ENCODE results near the gene IL17RD.

IL17RD gene

DNA sequence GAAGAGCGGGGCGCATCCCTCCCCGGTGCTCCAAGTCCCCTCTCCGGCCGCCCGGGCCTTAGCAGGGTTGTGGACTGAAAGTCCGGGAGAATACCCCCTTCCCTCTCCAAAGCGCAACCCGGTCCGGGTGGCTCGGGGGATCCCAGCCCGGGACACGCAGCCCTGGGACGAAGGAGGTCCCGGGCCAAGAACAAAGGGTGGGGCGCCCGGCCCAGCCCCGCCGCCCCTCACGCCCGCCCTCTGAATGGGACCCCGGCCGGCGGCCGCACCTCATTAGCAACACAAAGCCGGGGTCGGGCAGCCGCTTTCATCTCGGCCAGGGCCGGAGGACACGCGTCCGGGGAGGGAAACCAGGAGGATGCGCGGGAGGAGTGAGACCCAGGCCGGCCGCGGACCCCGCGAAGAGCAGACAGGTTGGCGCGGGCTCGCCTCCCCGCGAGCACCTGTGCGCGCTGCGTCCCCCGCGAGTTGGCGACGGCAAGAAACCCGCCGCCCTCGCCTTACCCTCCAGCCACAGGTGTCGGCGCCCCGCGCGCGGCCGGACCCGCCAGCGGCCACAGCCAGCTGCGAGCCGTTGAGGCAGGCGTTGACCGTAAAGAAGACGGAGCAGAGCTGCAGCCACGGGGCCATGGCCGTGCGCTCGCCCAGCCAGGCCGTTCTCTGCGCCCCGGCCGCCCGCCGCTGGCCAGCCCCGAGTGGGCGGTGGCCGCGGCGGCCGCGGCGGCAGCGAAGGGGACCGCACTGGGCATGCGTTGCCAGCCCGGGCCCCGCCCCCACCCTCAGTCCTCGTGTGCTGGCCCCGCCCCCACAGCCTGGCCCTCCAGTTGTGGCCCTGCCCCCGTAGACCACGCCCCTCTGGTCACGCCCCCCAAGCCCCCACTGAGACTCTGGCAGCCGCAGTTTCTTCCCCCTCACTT, at the start of gene IL17RD:
Gene IL17RD, minus strand, starts transcription at position 697 of the 917 bp plus-strand sequence. Its CDS starts 67 bp downstream, at position 630.
- peak; percentile 49 for DNase-seq

- DNase-seq = no peak
Measured at GRCh38 chr3:57206423-57206822, 41.3 kb upstream of the IL17RD start.

GRCh38 chr3:57199895-57200297, 34.7 kb upstream of the IL17RD start, which contains the start of gene HESX1:
Gene HESX1 (minus strand): TSS chr3:57199978. CDS start chr3:57199918, 60 bp downstream.
- no peak for DNase-seq

DNA sequence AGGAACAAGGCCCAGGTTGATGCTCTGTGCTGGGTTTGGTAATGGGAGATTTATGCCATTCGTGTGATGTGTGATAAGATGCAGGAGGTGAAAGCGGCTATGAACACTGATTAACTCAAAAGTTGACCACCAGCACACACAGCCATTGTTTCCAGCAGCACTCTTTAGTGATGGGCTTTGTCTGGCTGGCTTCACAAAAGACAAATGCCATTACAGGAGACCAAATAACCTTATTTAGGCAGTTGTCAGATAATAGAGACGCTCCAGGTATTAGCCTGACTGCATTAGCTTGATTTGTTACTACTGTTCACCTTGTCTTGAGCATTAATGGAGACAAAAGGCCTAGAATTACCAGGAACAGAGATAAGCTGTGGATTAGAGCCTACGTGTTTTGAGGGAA, 29.5 kb upstream of the IL17RD start:
- no peak for DNase-seq

- no peak for DNase-seq
Measured at GRCh38 chr3:57192028-57192427, 26.9 kb upstream of the IL17RD start.

DNA sequence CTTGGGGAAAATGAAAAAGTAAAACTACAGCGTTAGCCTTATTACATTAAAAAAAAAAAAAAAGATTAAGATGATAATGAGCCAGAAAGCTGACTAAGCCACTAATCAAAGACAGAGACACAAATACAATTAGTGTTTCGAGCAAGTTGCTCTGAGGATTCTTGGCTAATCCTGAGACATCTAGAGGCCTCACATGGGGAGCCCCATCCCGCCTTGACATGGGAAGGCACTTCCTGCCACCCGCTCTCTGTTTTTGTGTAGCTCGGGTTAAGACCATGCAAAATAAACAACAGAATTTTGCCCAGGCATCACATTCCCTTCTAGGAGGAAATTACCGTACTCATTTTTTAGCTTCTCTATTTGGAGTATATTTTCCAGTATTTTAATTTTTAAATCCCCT, 19.4 kb upstream of the IL17RD start:
- DNase-seq = no peak

GRCh38 chr3:57179580-57180410, 14.6 kb upstream of the IL17RD start:
- no peak for DNase-seq

DNA sequence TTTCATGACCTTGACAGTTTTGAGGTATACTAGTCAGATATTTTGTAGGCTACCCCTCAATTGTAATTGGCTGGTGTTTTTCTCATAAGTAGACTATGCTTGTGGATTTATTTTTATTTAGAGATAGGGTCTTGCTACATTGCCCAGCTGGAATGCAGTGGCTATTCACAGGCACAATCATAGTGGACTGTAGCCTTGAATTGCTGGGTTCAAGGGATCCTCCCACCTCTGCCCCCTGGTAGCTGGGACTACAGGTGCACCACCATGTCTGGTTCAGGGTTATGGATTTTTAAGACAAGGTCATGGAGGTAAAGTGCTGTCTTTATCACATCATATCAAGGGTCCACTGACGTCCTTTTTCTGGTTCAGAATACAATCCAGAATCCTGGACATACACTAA, 10.9 kb upstream of the IL17RD start:
- DNase-seq = no peak

GRCh38 chr3:57173687-57174086, 8.5 kb upstream of the IL17RD start:
- DNase-seq = no peak

DNA sequence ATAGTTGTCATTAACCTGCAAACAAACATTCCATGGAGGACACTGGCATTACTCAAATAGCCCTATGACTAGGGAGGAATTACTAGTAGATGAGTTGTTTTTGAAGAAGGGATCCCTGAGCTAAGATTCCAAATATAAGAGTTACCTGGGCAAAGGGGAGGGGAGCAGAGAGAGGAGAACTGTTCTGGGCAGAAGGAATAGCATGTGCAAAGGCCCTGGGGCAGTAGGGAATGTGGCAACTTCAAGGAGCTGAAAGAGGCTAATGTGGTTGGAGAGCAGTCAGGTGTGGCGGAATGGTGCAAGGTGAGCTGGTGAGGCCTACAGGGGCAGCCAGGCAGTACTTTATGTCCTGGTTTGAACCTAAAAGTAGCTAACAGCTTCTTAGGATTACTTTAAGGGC, 5.8 kb upstream of the IL17RD start:
- DNase-seq = no peak

- peak; percentile 70 for DNase-seq
Measured at GRCh38 chr3:57169872-57170623, 4.9 kb upstream of the IL17RD start.

DNA sequence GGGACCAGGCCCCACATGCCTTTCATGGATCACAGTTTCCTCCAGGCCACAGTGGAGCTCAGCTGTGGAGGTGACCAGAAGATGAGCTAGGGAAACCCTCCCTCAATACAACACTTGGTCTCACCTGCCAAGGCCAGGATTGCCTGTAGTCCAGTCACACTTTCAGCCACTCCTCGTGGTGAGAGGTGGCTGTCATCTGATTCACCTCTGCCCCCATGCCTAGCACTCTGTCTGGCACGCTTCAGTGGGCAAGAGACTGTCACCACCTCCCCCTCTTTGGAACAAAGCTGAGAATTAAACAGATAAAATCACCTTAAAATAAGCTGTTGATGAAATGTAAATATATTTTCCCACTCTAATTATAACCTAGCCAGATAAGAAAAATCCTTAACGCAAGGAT, 4.0 kb upstream of the IL17RD start:
- no peak for DNase-seq

DNA sequence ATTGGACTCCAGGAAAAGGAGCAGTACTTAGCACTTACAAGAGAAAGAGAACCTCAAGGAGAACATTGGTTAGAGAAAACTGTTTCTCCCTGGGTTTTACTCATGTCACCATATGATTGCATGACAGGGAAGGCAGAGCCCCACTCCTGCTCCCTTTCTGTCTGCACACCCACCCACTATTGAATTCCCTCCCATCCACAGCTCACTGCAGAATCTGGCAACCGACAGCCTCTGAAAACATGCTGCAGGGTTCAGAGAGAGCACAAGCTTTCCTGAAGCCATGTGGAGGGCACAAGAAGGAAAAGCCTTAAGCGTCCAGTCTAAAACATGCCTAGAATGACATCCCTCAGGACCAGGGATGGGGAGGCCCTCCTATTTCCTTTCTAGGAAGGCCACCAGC, 3.0 kb upstream of the IL17RD start:
- no peak for DNase-seq

DNA sequence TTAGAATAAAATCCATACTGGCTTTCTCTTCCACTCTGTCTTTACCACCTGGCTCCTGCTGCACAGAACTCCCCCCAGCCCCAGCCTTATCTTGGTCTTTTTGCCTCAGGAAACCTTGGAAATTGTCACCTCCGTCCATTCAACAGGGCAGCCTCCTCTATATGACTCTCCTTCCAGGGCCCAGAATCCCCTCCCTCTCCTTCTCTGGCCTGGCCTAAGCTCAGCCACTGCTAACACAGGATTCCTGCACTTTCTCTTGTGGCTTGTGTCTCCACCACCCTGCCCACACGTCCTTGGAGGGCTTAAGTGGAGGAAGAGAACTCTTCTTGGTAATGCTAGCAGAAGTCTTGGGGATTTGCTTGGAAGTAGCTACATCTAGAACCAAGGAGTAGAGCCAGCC, 1.5 kb upstream of the IL17RD start:
- no peak for DNase-seq

DNA sequence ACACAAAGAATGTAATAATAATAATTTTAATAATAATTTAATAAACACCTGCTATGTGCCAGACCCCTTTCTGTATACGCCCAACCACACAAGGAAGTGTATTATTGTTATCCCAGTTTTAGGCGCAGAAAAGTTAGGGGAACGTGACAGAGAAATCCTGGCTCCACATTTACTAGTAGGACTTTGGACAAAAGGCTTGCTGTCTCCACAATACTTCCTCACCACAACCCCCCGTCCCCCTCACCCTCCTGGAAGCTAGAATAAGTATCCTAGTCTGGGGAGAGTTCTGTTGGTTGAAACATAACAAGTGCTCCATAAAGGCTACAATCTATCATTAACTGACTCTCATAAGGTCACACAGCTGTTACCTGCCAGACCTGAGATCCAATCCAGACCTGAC, 488 bp upstream of the IL17RD start:
- no peak for DNase-seq

DNA sequence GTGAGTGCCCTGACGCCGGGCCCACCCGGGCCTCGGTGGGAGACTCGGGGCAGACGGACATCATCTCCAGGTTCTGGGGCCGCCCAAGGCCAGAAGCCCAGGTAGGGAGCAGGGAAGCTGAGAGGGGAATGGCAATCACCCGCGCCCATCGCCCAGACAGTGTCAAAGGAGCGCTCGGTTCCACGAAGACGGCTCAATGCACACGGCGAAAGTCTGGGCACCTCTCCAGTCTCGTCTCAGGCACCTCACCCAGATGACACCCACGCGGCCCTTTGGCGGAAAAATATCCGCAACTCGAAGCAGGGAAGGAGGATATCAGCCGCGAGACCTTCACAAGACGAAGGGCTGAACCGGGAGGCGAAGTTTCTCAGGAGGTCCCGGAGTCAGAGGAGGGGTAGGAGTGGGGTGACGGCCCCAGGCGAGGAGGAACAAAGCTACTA, 916 bp downstream of the IL17RD start:
- DNase-seq = peak; percentile 10

DNA sequence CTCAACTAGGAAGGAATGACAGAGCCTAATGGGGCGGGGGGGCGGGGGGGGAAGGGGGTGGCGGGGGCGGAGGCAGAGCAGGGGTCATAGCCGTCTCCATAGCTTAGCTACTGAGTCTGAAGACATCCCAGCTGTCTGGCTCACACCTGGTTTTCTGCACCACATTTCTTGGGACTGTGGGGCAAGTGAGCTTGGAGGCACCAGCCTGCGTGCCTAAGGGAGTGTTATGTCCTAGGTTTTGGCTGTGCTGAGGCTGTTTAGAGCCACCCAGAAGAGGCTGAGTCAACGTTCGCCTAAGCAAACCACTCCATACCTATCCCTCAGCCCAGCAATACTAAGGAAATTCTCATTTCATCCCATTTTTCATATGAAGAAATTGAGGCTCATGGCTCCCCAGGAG, 1.4 kb downstream of the IL17RD start:
- no peak for DNase-seq

GRCh38 chr3:57161915-57162314, 3.2 kb downstream of the IL17RD start:
- no peak for DNase-seq

- DNase-seq = no peak
Measured at GRCh38 chr3:57160765-57161538, 4.2 kb downstream of the IL17RD start.

- DNase-seq = no peak
Measured at GRCh38 chr3:57160076-57160764, 4.9 kb downstream of the IL17RD start.
